ENCODE measurements around the gene FEZ2. TPM values are rescaled to one million over a fixed set of nuclear protein-coding genes. Genes with fewer than 3 reads are reported as not detected.
"Not testable (repeated sequence)": the region's sequence is repeated elsewhere in the genome, so short reads cannot be mapped to it uniquely, and the experiment has no call there.

The FEZ2 gene
- total RNA-seq, 1 experiment from 2014 or later = 22.2 TPM

DNA sequence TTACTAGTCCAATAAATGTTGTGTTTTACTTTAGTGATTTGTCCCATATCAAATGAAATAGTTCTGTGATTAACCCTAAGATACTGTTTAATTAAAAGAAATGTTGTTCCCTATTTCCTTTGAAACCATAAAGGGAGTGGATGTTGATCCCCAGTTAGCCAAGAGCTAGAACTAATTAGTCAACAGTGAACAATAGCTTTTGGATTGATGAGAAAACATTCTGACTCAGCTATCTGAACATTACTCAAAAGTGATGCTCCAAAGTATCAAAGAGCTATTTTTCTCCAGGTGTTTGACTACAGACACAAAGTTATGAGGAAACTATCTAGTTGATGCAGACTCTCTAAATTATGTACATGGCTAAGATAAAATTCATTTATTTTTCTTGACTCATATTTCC is 7.3 kb upstream of the FEZ2 start (continued):
- no peak for TF ChIP-seq ZNF532 (CRISPR knock-in tag; IDR thresholded peaks at IDR 0.05; ENCODE audit: borderline replicate concordance)
- TF ChIP-seq, protein P1, sequence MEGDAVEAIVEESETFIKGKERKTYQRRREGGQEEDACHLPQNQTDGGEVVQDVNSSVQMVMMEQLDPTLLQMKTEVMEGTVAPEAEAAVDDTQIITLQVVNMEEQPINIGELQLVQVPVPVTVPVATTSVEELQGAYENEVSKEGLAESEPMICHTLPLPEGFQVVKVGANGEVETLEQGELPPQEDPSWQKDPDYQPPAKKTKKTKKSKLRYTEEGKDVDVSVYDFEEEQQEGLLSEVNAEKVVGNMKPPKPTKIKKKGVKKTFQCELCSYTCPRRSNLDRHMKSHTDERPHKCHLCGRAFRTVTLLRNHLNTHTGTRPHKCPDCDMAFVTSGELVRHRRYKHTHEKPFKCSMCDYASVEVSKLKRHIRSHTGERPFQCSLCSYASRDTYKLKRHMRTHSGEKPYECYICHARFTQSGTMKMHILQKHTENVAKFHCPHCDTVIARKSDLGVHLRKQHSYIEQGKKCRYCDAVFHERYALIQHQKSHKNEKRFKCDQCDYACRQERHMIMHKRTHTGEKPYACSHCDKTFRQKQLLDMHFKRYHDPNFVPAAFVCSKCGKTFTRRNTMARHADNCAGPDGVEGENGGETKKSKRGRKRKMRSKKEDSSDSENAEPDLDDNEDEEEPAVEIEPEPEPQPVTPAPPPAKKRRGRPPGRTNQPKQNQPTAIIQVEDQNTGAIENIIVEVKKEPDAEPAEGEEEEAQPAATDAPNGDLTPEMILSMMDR (IDR thresholded peaks at IDR 0.05) = no peak

GRCh38 chr2:36603629-36604028 is 5.7 kb upstream of the FEZ2 start:
- H3K9me3 Mint-ChIP-seq; CTCF ChIA-PET; H3K4me3 Mint-ChIP-seq; ATAC-seq; DNase-seq (ENCODE audit: low spot score); POLR2A ChIA-PET; H3K4me1 Mint-ChIP-seq; H3K36me3 Mint-ChIP-seq; H3K27ac Mint-ChIP-seq; H3K27me3 Mint-ChIP-seq (ENCODE audit: low read depth): not testable (repeated sequence)

- Mint-ChIP-seq H3K4me1 (peaks cover 31% of the 10 kb centered on the region), H3K27ac (peak overlapping the region; percentile 75), H3K36me3 (peaks cover 16% of the 10 kb centered on the region), H3K4me3 (peak overlapping the region; percentile 77), H3K9me3 (no peaks in the 10 kb centered on the region), H3K27me3 (ENCODE audit: low read depth) (peaks cover 41% of the 10 kb centered on the region)
- DNase-seq (ENCODE audit: low spot score) = no peak
- no peak for ATAC-seq
- ChIA-PET CTCF (interaction anchor here (0.8 to 1.0 kb wide), 2 partner anchors 18 to 189 kb away, joined by 3 to 4 read pairs; no protein-coding TSS in a partner anchor), POLR2A (no interaction called here)
- TF ChIP-seq, protein P2, sequence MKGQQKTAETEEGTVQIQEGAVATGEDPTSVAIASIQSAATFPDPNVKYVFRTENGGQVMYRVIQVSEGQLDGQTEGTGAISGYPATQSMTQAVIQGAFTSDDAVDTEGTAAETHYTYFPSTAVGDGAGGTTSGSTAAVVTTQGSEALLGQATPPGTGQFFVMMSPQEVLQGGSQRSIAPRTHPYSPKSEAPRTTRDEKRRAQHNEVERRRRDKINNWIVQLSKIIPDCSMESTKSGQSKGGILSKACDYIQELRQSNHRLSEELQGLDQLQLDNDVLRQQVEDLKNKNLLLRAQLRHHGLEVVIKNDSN (CRISPR knock-in tag; IDR thresholded peaks at IDR 0.05) = 0 out of 2 replicates have a peak, but pooled peaks have one; percentile 44
- no peak for TF ChIP-seq RORB (CRISPR knock-in tag; IDR thresholded peaks at IDR 0.05)
- no peak for TF ChIP-seq ZNF416 (CRISPR knock-in tag; IDR thresholded peaks at IDR 0.05)
- TF ChIP-seq ESRRA (CRISPR knock-in tag; IDR thresholded peaks at IDR 0.05; ENCODE audit: borderline replicate concordance) = no peak
- no peak for TF ChIP-seq PRRX2 (CRISPR knock-in tag; IDR thresholded peaks at IDR 0.05)
- 0 out of 2 replicates have a peak, but pooled peaks have one; percentile 48 for TF ChIP-seq ZBTB21 (CRISPR knock-in tag; IDR thresholded peaks at IDR 0.05; ENCODE audit: borderline replicate concordance)
- no peak for TF ChIP-seq NR2C2 (CRISPR knock-in tag; IDR thresholded peaks at IDR 0.05)
Observed at GRCh38 chr2:36597003-36597531, 901 bp downstream of the FEZ2 start.

GRCh38 chr2:36596397-36596796 is 1.6 kb downstream of the FEZ2 start:
- H3K27ac Mint-ChIP-seq = no peak overlapping the region
- ATAC-seq = no peak
- CTCF ChIA-PET = no interaction called here
- peaks cover 44% of the 10 kb centered on the region for H3K27me3 Mint-ChIP-seq (ENCODE audit: low read depth)
- no peak for DNase-seq (ENCODE audit: low spot score)
- POLR2A ChIA-PET = no interaction called here
- no peaks in the 10 kb centered on the region for H3K9me3 Mint-ChIP-seq
- peak overlapping the region; percentile 77 for H3K4me3 Mint-ChIP-seq
- peaks cover 16% of the 10 kb centered on the region for H3K36me3 Mint-ChIP-seq
- peaks cover 31% of the 10 kb centered on the region for H3K4me1 Mint-ChIP-seq
- TF ChIP-seq NR1H2 (CRISPR knock-in tag; IDR thresholded peaks at IDR 0.05) (no peak), CBFB (CRISPR knock-in tag; IDR thresholded peaks at IDR 0.05; ENCODE audit: low read depth) (no peak)
- TF ChIP-seq, protein P3, sequence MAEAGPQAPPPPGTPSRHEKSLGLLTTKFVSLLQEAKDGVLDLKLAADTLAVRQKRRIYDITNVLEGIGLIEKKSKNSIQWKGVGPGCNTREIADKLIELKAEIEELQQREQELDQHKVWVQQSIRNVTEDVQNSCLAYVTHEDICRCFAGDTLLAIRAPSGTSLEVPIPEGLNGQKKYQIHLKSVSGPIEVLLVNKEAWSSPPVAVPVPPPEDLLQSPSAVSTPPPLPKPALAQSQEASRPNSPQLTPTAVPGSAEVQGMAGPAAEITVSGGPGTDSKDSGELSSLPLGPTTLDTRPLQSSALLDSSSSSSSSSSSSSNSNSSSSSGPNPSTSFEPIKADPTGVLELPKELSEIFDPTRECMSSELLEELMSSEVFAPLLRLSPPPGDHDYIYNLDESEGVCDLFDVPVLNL (CRISPR knock-in tag; IDR thresholded peaks at IDR 0.05; ENCODE audit: borderline replicate concordance, low read depth) = no peak

All from WTC11 (cell line).